HEK293T (cell line): ENCODE data around the gene PIEZO2.

Experiments used
- CTCF ChIA-PET: fragments of 350-600 bp; formaldehyde crosslinking; extraction: SDS; loops from one replicate; lab custom pipeline; 2021; ENCODE audit warnings: antibody characterized with exemption, inconsistent platforms; lab: Yijun Ruan, JAX
- POLR2A ChIA-PET: fragments of 350-600 bp; formaldehyde crosslinking; extraction: SDS; loops from one replicate; lab custom pipeline; 2020; ENCODE audit warnings: antibody characterized with exemption, inconsistent platforms; lab: Yijun Ruan, JAX
- DNase-seq: peaks from one replicate; pipeline ENCODE4 v3.0.0; 2012; ENCODE audit warnings: mixed read lengths; ENCODE audit errors: extremely low spot score
- ARNT ChIP-seq: fragments of 450-650 bp; IDR thresholded peaks from 2 replicates; pipeline ENCODE4 v1.6.1; 2017; ENCODE audit warnings: mild to moderate bottlenecking
- BHLHE40 ChIP-seq: fragments of 450-650 bp; IDR thresholded peaks from 2 replicates; pipeline ENCODE4 v1.6.1; 2016; ENCODE audit warnings: mild to moderate bottlenecking, moderate library complexity, borderline replicate concordance
- CTBP1 ChIP-seq: fragments of 450-650 bp; IDR thresholded peaks from 2 replicates; pipeline ENCODE4 v1.6.1; 2016; ENCODE audit warnings: borderline replicate concordance
- ELF4 ChIP-seq: fragments of 450-650 bp; IDR thresholded peaks from 2 replicates; pipeline ENCODE4 v1.6.1; 2017; ENCODE audit warnings: antibody characterized with exemption
- FOXA1 ChIP-seq: fragments of 450-650 bp; IDR thresholded peaks from 2 replicates; pipeline ENCODE4 v1.6.1; 2016; ENCODE audit warnings: mild to moderate bottlenecking
- FOXK2 ChIP-seq: fragments of 450-650 bp; IDR thresholded peaks from 2 replicates; pipeline ENCODE4 v1.6.1; 2016; ENCODE audit warnings: mild to moderate bottlenecking
- FOXM1 ChIP-seq: fragments of 450-650 bp; IDR thresholded peaks from 2 replicates; pipeline ENCODE4 v1.6.1; 2017; ENCODE audit warnings: mild to moderate bottlenecking, borderline replicate concordance
- HDGF ChIP-seq: fragments of 450-650 bp; IDR thresholded peaks from 2 replicates; pipeline ENCODE4 v1.6.1; 2017; ENCODE audit warnings: antibody characterized with exemption, borderline replicate concordance
- L3MBTL2 ChIP-seq: fragments of 450-650 bp; conservative IDR thresholded peaks from 2 replicates; pipeline ENCODE4 v1.6.1; 2016; ENCODE audit warnings: mild to moderate bottlenecking
- LEF1 ChIP-seq: fragments of 450-650 bp; IDR thresholded peaks from 2 replicates; pipeline ENCODE4 v1.6.1; 2017; ENCODE audit warnings: mild to moderate bottlenecking, borderline replicate concordance
- NFRKB ChIP-seq: fragments of 450-650 bp; IDR thresholded peaks from 2 replicates; pipeline ENCODE4 v1.6.1; 2016; ENCODE audit warnings: mild to moderate bottlenecking, moderate library complexity
- PKNOX1 ChIP-seq: fragments of 450-650 bp; IDR thresholded peaks from 2 replicates; pipeline ENCODE4 v1.6.1; 2016
- SP1 ChIP-seq: fragments of 450-650 bp; IDR thresholded peaks from 2 replicates; pipeline ENCODE4 v1.6.1; 2017
- SUZ12 ChIP-seq: fragments of 450-650 bp; IDR thresholded peaks from 2 replicates; pipeline ENCODE4 v1.6.1; 2016; ENCODE audit warnings: mild to moderate bottlenecking
- TARDBP ChIP-seq: fragments of 450-650 bp; IDR thresholded peaks from 2 replicates; pipeline ENCODE4 v1.6.1; 2016
- ZNF384 ChIP-seq: fragments of 450-650 bp; IDR thresholded peaks from 2 replicates; pipeline ENCODE4 v1.6.1; 2016

PIEZO2 gene

GRCh38 chr18:10852385-10853303 lies 296.7 kb downstream of the PIEZO2 start:
- peak; percentile 31; the same call in 1 of the 2 replicates for TF ChIP-seq PKNOX1
- no peak for TF ChIP-seq SP1
- ChIA-PET CTCF (no interaction called here), POLR2A (no interaction called here)
- DNase-seq = no peak

DNA sequence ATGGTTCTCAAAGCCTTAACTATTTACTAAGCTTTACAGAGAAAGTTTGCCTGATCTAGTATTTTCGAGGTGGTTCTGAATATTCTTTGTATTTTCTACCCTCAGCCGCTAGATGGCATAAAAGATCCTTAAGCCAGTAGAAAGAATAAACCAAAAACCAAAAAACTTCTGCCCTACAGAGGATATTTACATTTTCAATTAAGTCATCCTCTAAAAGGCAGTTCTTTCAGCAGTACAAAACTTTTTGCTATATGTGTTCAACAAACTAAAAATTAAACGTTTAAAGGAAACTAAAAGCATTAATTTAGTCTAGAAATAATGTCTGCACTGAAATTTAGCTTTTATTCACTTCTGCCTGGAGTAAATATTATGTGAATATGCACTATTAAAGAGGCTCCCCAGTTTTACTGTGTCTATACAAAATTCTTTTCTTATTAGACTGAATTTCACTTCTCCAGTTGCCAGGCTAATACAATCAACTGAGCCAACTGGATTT lies 297.5 kb downstream of the PIEZO2 start:
- TF ChIP-seq LEF1 (no peak), FOXM1 (no peak), NFRKB (no peak), ARNT (no peak), TARDBP (no peak), L3MBTL2 (no peak), SUZ12 (no peak), HDGF (no peak), ELF4 (no peak)
- ChIA-PET POLR2A (no interaction called here), CTCF (interaction anchor here (0.7 to 1.4 kb wide), 3 partner anchors 190 to 302 kb away, joined by 3 to 4 read pairs (median 3); no protein-coding TSS in a partner anchor)
- DNase-seq = peak; percentile 12

- TF ChIP-seq FOXK2 = no peak
- no peak for DNase-seq
- CTCF ChIA-PET = interaction anchor here (1.0 to 1.4 kb wide), 2 partner anchors 190 to 191 kb away, joined by 3 read pairs; no protein-coding TSS in a partner anchor
- POLR2A ChIA-PET = no interaction called here
These were observed 298.5 kb downstream of the PIEZO2 start for GRCh38 chr18:10850840-10851239.

DNA sequence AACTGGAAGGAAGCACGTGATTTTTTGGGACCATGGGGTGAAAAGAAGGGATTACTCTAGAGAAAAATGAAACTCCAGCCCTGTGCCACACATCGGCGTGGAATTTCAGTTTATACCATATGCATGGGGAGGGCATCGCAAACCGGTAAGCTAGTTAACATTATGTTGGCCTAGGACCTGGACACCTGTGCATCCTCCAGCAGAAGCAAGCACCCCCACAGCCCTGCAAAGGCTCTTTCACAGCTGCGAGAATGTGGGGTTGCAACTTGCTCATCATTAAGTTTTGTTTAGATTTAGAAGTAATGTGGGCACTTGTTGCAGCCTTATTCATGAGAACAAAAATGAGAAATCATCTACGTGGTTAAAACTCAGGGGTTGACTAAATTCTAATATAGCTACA lies 299.2 kb downstream of the PIEZO2 start:
- ChIA-PET CTCF (interaction anchor here (0.8 to 1.4 kb wide), 3 partner anchors 191 to 304 kb away, joined by 3 to 4 read pairs (median 3); no protein-coding TSS in a partner anchor), POLR2A (no interaction called here)
- no peak for DNase-seq
- no peak for TF ChIP-seq SP1
- TF ChIP-seq LEF1 = no peak
- TF ChIP-seq CTBP1 = no peak
- no peak for TF ChIP-seq BHLHE40
- TF ChIP-seq FOXA1 = no peak
- TF ChIP-seq FOXM1 = no peak
- TF ChIP-seq ELF4 = no peak
- TF ChIP-seq FOXK2 = no peak
- TF ChIP-seq ARNT = no peak
- no peak for TF ChIP-seq HDGF
- TF ChIP-seq NFRKB = no peak
- no peak for TF ChIP-seq L3MBTL2
- TF ChIP-seq TARDBP = no peak
- TF ChIP-seq ZNF384 = no peak

DNA sequence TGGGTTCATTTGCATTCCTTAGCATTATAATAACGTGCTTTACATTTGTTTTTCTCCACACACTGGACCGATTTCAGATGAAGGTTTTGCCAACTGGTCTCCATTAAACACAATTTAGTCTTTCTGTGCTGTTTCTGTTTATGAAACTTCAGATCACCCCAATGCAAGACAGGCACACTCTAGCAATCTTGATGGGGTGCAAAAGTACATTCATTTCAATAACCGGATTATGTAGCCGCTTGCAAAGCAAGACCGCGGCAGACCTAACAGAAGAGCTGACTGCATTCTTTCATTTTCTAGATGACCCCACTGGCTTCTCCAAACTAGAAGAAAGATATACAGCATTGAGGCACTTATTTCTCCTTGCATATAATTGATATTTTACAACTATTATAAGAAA lies 301.5 kb downstream of the PIEZO2 start:
- no peak for TF ChIP-seq TARDBP
- no peak for TF ChIP-seq LEF1
- no peak for TF ChIP-seq L3MBTL2
- no peak for TF ChIP-seq HDGF
- no peak for TF ChIP-seq PKNOX1
- no peak for TF ChIP-seq BHLHE40
- no peak for TF ChIP-seq ARNT
- TF ChIP-seq CTBP1 = no peak
- TF ChIP-seq FOXM1 = no peak
- no peak for TF ChIP-seq SUZ12
- no peak for TF ChIP-seq FOXK2
- TF ChIP-seq FOXA1 = no peak
- no peak for TF ChIP-seq NFRKB
- no peak for TF ChIP-seq SP1
- POLR2A ChIA-PET = no interaction called here
- DNase-seq = no peak
- CTCF ChIA-PET = no interaction called here

DNA sequence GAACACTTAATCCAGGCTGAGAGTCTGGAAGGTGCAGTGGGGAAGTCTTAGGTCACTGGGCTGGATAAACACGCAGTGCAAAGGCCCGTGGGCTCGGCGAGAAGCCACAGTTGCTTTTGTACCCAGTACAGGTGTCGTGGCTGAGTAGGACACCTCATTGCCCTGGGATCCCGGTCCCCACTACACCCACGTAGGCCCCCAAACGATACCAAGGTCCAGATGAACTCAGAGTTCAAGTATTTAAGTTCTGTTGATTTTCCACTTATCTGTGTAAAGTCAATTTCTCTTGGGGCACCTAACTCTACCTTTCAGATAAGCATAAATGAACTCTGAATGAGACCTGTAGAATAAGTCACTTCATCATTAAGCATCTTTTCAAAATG lies 302.0 kb downstream of the PIEZO2 start:
- DNase-seq = no peak
- TF ChIP-seq SUZ12 (no peak), HDGF (no peak), FOXK2 (no peak), TARDBP (no peak), ARNT (no peak), L3MBTL2 (no peak), CTBP1 (no peak), LEF1 (no peak), BHLHE40 (no peak), SP1 (no peak), PKNOX1 (no peak), ZNF384 (no peak), ELF4 (no peak), NFRKB (no peak), FOXM1 (no peak), FOXA1 (no peak)
- ChIA-PET POLR2A (no interaction called here), CTCF (no interaction called here)
